Cardiac muscle cell (in vitro differentiated cells and primary cell): Measurements from ENCODE around the gene ELL. TPM values are rescaled to one million over a fixed set of nuclear protein-coding genes. Genes with fewer than 3 reads are reported as not detected.

ENCODE experiments used
- DNase-seq, 2 donors: peaks; one replicate each; pipeline versions ENCODE4 v3.0.0 to v3.0.0-alpha.2; 2010 to 2017; ENCODE audit warnings: low read depth in 1 of 2, low spot score in 1 of 2
- H3K27ac ChIP-seq: fragments of 200-600 bp; sonication (generic); 2 replicates; pipeline ENCODE4 v1.5.1; 2016
- H3K27me3 ChIP-seq: fragments of 200-600 bp; sonication (generic); 2 replicates; pipeline ENCODE4 v1.6.0; 2016; ENCODE audit warnings: control low read depth
- H3K36me3 ChIP-seq: fragments of 200-600 bp; sonication (generic); 2 replicates; pipeline ENCODE4 v1.5.1; 2016; ENCODE audit warnings: control low read depth
- H3K4me1 ChIP-seq: fragments of 200-600 bp; sonication (generic); 2 replicates; pipeline ENCODE4 v1.8.1; 2017; ENCODE audit warnings: low read depth, mild to moderate bottlenecking, mixed run types
- H3K4me3 ChIP-seq: fragments of 200-600 bp; sonication (generic); 2 replicates; pipeline ENCODE4 v1.5.1; 2016; ENCODE audit warnings: mild to moderate bottlenecking
- H3K9me3 ChIP-seq: fragments of 200-600 bp; sonication (generic); 2 replicates; pipeline ENCODE4 v1.5.1; 2017; ENCODE audit warnings: low read depth, mild to moderate bottlenecking, control low read depth
- CTCF ChIP-seq: IDR thresholded peaks from 2 replicates; pipeline ENCODE4 v1.5.1; 2012; ENCODE audit warnings: low read depth, mild to moderate bottlenecking, low read length
- polyA plus RNA-seq: library from polyadenylated mRNA; unstranded; fragments of >200 nt; fragmentation: Nextera tagmentation; extraction: Ambion mirVana; gene quantifications from 2 replicates; pipeline ENCODE4 v1.2.1, GENCODE V29; 2016
- total RNA-seq: library from RNA; depleted of rRNA; stranded (reverse); fragments of >200 nt; gene quantifications from 2 replicates; pipeline ENCODE4 v1.2.3, GENCODE V29; 2016

Gene ELL
- total and polyA plus RNA-seq, 2 experiments from 2014 or later: 14.8 to 20.7 TPM

- no peak for TF ChIP-seq CTCF
- H3K27ac ChIP-seq: peak overlapping the region; percentile 48
These were observed 92.0 kb downstream of the ELL start for GRCh38 chr19:18429717-18430416.

GRCh38 chr19:18428787-18429674, 92.8 kb downstream of the ELL start:
- Histone ChIP-seq H3K4me1 (peaks cover 42% of the 10 kb centered on the region), H3K9me3 (no peaks in the 10 kb centered on the region), H3K36me3 (no peaks in the 10 kb centered on the region), H3K4me3 (peak overlapping the region; percentile 52), H3K27me3 (no peaks in the 10 kb centered on the region), H3K27ac (peak overlapping the region; percentile 48)
- no peak for TF ChIP-seq CTCF
- peak; percentile 82 to 89 for DNase-seq

More at GRCh38 chr19:18429717-18430416, 92.0 kb downstream of the ELL start:
- peak overlapping the region; percentile 52 for H3K4me3 ChIP-seq
- H3K4me1 ChIP-seq: peaks cover 41% of the 10 kb centered on the region
- H3K9me3 ChIP-seq: no peaks in the 10 kb centered on the region
- H3K36me3 ChIP-seq: no peaks in the 10 kb centered on the region
- DNase-seq: no peak
- H3K27me3 ChIP-seq: no peaks in the 10 kb centered on the region

GRCh38 chr19:18428173-18428786, 93.6 kb downstream of the ELL start:
- Histone ChIP-seq H3K36me3 (no peaks in the 10 kb centered on the region), H3K27ac (no peak overlapping the region), H3K4me3 (peak overlapping the region; percentile 52), H3K4me1 (peaks cover 41% of the 10 kb centered on the region), H3K27me3 (no peaks in the 10 kb centered on the region), H3K9me3 (no peaks in the 10 kb centered on the region)
- TF ChIP-seq CTCF: no peak
- DNase-seq: no peak

GRCh38 chr19:18427743-18428113, 94.1 kb downstream of the ELL start:
- Histone ChIP-seq H3K27ac (no peak overlapping the region), H3K4me1 (peaks cover 35% of the 10 kb centered on the region), H3K27me3 (no peaks in the 10 kb centered on the region), H3K36me3 (no peaks in the 10 kb centered on the region), H3K9me3 (no peaks in the 10 kb centered on the region), H3K4me3 (no peak overlapping the region)
- no peak for TF ChIP-seq CTCF
- DNase-seq: no peak

- H3K4me3 ChIP-seq: no peak overlapping the region
- no peak overlapping the region for H3K27ac ChIP-seq
- no peaks in the 10 kb centered on the region for H3K9me3 ChIP-seq
- no peak for TF ChIP-seq CTCF
- H3K36me3 ChIP-seq: no peaks in the 10 kb centered on the region
- DNase-seq: no peak
- H3K4me1 ChIP-seq: peaks cover 34% of the 10 kb centered on the region
- no peaks in the 10 kb centered on the region for H3K27me3 ChIP-seq
These were observed 94.7 kb downstream of the ELL start for GRCh38 chr19:18427080-18427742.
